ENCODE data around the gene CELSR3. TPM values are rescaled to one million over a fixed set of nuclear protein-coding genes. Genes with fewer than 3 reads are reported as not detected.

The CELSR3 gene
- total and polyA plus RNA-seq, 4 experiments from 2014 or later: 0.04 to 3.5 (median 2.0) TPM

DNA sequence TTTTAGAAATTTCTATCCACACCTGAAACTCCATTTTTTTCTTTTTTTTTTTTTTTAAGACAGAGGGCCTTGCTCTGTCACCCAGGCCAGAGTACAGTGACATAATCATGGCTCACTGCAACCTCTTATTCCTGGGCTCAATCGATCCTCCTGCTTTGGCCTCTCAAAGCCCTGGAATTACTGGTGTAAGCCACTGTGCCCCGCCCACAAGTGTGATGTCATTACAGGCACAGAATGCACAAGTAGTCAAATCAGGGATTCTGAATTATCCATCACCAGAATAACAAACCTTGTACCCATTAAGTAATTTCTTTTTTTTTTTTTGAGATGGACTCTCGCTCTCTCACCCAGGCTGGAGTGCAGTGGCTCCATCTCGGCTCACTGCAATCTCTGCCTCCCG is 55.2 kb downstream of the CELSR3 start:
- Mint-ChIP-seq H3K27me3 (no peaks in the 10 kb centered on the region), H3K27ac (peak overlapping the region in 1 of 7 donors; percentile 18), H3K36me3 (peaks cover 20 to 46% of the 10 kb centered on the region in 2 donors), H3K4me1 (peaks cover 13 to 24% (median 19%) of the 10 kb centered on the region in 4 donors), H3K9me3 (no peaks in the 10 kb centered on the region), H3K4me3 (peak overlapping the region in 1 of 8 donors; percentile 39)
- H3K4me3 ChIP-seq (ENCODE audit: low read length in 2 of 2): no peak overlapping the region
- H3K36me3 ChIP-seq (ENCODE audit: insufficient read depth, low read length): peaks cover 31% of the 10 kb centered on the region
- ChIA-PET CTCF (ENCODE audit: partially characterized antibody) (no interaction called here), POLR2A (ENCODE audit: partially characterized antibody) (interaction anchor here (1.0 kb wide), 1 partner anchor 54 kb away, joined by 3 read pairs; no protein-coding TSS in a partner anchor)
- no peaks in the 10 kb centered on the region for H3K9me3 ChIP-seq (ENCODE audit: control insufficient read depth in 1 of 2, low read length in 2 of 2)
- no peak overlapping the region for H3K27ac ChIP-seq (ENCODE audit: low read depth, low read length)
- no peaks in the 10 kb centered on the region for H3K27me3 ChIP-seq (ENCODE audit: insufficient read depth, low read length)
- H3K4me1 ChIP-seq (ENCODE audit: insufficient read depth, low read length): peaks cover 10% of the 10 kb centered on the region
- no peak for DNase-seq
- intact Hi-C loops (cut with micrococcal nuclease): no loop called here

DNA sequence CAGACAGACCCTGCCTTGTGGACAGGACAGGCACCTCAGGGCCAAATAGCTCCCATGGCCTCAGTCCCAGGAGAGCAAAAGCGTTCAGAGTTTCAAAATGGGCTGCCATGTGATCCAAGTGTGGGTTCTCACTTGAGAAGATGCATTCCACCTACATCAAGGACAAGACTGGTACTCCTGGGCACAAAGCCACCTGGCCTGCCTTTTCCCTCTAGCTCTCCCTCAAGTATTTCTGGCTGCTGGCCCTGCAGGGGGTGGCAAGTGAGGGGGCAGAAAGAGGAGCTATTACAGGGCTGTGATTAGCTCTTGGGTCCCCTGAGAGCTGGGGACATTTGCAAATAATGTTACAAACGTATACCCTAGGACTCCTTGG is 61.1 kb downstream of the CELSR3 start:
- ChIA-PET CTCF (ENCODE audit: partially characterized antibody) (no interaction called here), POLR2A (ENCODE audit: partially characterized antibody) (no interaction called here)
- no peaks in the 10 kb centered on the region for H3K4me1 ChIP-seq (ENCODE audit: insufficient read depth, low read length)
- peaks cover 63% of the 10 kb centered on the region for H3K36me3 ChIP-seq (ENCODE audit: insufficient read depth, low read length)
- DNase-seq: peak in 1 of 5 donors; percentile 16
- peaks cover 28 to 73% of the 10 kb centered on the region in 2 donors for H3K36me3 Mint-ChIP-seq
- H3K4me1 Mint-ChIP-seq: peaks cover 0 to 6% (median 3%) of the 10 kb centered on the region in 4 donors
- no peaks in the 10 kb centered on the region for H3K27me3 ChIP-seq (ENCODE audit: insufficient read depth, low read length)
- intact Hi-C loops (cut with micrococcal nuclease): no loop called here
- no peak overlapping the region for H3K27ac Mint-ChIP-seq
- no peak overlapping the region for H3K4me3 Mint-ChIP-seq
- H3K27me3 Mint-ChIP-seq: no peaks in the 10 kb centered on the region
- H3K4me3 ChIP-seq (ENCODE audit: low read length in 2 of 2): no peak overlapping the region
- H3K9me3 Mint-ChIP-seq: no peaks in the 10 kb centered on the region
- no peak overlapping the region for H3K27ac ChIP-seq (ENCODE audit: low read depth, low read length)
- no peaks in the 10 kb centered on the region for H3K9me3 ChIP-seq (ENCODE audit: control insufficient read depth in 1 of 2, low read length in 2 of 2)

DNA sequence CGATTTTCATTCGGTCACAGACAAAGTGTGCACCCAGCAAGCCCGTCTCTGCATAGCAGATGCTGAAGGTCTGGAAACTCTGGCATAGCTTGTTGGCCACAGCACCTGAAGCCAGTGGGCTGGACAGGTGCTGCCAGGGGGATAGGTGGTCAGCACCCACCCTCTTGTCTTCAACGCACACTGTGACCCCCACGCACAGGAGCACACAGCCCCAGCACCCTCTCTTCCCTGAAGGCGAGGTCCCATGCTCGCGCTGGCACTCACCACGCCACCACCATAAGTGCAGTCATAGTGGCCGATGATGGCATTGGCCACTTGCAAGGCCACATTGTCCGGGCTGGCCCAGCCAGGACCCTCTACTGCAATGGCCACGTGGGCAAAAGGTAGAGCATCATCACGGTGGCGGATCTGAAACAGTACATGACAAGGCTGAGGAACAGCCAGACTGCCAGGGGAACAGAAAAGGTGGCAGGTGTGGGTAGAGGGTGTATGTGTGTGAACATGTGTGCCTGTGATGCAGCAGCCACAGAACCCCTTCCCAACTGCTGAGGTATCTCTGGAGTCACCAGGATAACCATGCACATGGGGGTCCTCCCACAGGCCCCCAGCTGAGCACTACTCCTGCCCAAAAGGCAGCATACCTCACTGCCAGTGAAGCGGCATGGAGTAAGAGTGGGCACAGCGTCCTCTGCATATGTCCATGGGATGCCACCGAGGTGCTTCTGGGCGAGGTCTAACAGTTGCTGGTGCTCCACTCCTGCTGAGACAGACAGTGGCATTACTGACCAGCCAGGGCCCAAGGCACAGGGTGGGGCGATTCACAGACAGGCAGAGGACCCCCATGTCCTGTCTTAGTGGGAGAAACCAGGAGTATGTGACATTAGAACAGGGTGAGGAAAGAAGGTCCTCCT is 61.7 kb downstream of the CELSR3 start:
- H3K9me3 Mint-ChIP-seq: no peaks in the 10 kb centered on the region
- H3K27me3 Mint-ChIP-seq: no peaks in the 10 kb centered on the region
- ChIA-PET POLR2A (ENCODE audit: partially characterized antibody) (no interaction called here), CTCF (ENCODE audit: partially characterized antibody) (no interaction called here)
- no peak overlapping the region for H3K27ac Mint-ChIP-seq
- peaks cover 63% of the 10 kb centered on the region for H3K36me3 ChIP-seq (ENCODE audit: insufficient read depth, low read length)
- H3K9me3 ChIP-seq (ENCODE audit: control insufficient read depth in 1 of 2, low read length in 2 of 2): no peaks in the 10 kb centered on the region
- H3K4me3 ChIP-seq (ENCODE audit: low read length in 2 of 2): no peak overlapping the region
- H3K4me1 ChIP-seq (ENCODE audit: insufficient read depth, low read length): no peaks in the 10 kb centered on the region
- H3K4me3 Mint-ChIP-seq: peak overlapping the region in 1 of 8 donors; percentile 20
- intact Hi-C loops (cut with micrococcal nuclease): no loop called here
- peaks cover 0 to 6% (median 3%) of the 10 kb centered on the region in 4 donors for H3K4me1 Mint-ChIP-seq
- DNase-seq: peak in 1 of 5 donors; percentile 15
- H3K36me3 Mint-ChIP-seq: peaks cover 28 to 70% of the 10 kb centered on the region in 2 donors
- H3K27me3 ChIP-seq (ENCODE audit: insufficient read depth, low read length): no peaks in the 10 kb centered on the region
- no peak overlapping the region for H3K27ac ChIP-seq (ENCODE audit: low read depth, low read length)

DNA sequence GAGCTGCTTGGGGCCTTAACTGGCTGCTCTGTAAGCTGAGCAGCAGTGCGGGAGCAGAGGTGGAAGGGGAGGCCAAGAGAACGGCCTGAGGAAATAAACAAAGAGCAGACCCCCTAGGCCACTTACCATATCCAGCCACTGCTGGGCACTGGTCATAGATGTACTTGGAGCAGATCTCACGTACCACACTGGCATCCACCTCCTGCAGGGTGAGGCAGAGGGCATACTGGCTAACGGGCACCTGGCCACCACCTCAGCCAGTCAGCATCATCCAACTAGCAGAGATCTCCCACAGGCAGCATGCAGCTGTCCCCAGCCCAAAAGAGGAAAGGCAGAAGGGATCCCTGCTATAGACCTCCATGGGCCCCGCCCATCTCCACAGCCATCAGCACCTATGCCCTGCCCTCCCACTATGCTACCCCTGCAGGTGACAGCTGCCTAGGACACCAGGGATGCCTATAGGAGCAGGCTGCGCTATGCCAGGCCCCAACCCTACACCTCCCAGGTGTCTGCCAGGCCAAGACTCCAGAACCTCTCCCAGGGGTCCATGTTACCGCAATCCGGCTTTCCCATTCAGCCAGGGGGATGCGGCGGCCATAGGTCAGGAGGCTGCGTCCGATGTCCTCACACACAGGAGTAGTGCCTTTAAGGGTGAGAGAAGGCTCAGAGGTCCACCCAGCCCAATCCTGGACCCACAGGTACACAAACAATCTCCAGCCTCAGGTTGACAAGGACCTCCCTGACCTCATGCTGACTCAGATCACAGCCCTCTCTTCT is 63.0 kb downstream of the CELSR3 start:
- Mint-ChIP-seq H3K27me3 (no peaks in the 10 kb centered on the region), H3K4me1 (peaks cover 0 to 6% (median 2%) of the 10 kb centered on the region in 4 donors), H3K36me3 (peaks cover 27 to 58% of the 10 kb centered on the region in 2 donors), H3K4me3 (no peak overlapping the region), H3K9me3 (no peaks in the 10 kb centered on the region), H3K27ac (peak overlapping the region in 1 of 7 donors; percentile 56)
- peaks cover 55% of the 10 kb centered on the region for H3K36me3 ChIP-seq (ENCODE audit: insufficient read depth, low read length)
- CTCF ChIA-PET (ENCODE audit: partially characterized antibody): no interaction called here
- H3K4me1 ChIP-seq (ENCODE audit: insufficient read depth, low read length): no peaks in the 10 kb centered on the region
- POLR2A ChIA-PET (ENCODE audit: partially characterized antibody): no interaction called here
- no peaks in the 10 kb centered on the region for H3K9me3 ChIP-seq (ENCODE audit: control insufficient read depth in 1 of 2, low read length in 2 of 2)
- H3K4me3 ChIP-seq (ENCODE audit: low read length in 2 of 2): no peak overlapping the region
- no peak for DNase-seq
- H3K27ac ChIP-seq (ENCODE audit: low read depth, low read length): no peak overlapping the region
- no peaks in the 10 kb centered on the region for H3K27me3 ChIP-seq (ENCODE audit: insufficient read depth, low read length)
- intact Hi-C loops (cut with micrococcal nuclease): no loop called here

DNA sequence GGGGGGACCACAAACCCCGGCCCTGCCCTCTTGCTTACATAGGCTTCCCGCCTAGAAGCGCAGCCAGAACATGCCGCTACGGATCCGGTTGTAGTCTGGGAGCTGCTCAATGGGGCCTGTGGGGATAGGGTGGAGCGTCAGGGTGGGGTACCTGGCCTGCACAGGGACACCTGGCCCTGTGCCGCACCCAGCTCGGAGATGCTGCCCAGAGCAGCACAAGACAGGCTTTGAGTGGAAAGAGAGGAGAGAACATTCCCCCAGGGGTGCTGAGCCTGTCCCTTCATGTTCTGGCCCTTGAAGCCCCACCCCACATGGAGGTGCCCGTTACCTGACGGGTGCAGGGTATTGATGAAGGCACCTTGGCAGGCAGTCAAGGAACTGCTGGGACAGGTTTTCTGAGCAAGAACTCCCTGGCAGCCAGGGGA is 63.6 kb downstream of the CELSR3 start:
- Mint-ChIP-seq H3K27me3 (peaks cover 0 to 2% of the 10 kb centered on the region in 2 donors), H3K36me3 (peaks cover 21 to 52% of the 10 kb centered on the region in 2 donors), H3K4me3 (no peak overlapping the region), H3K9me3 (no peaks in the 10 kb centered on the region), H3K4me1 (peaks cover 0 to 6% (median 4%) of the 10 kb centered on the region in 4 donors), H3K27ac (no peak overlapping the region)
- no peaks in the 10 kb centered on the region for H3K4me1 ChIP-seq (ENCODE audit: insufficient read depth, low read length)
- H3K27me3 ChIP-seq (ENCODE audit: insufficient read depth, low read length): no peaks in the 10 kb centered on the region
- no peak overlapping the region for H3K4me3 ChIP-seq (ENCODE audit: low read length in 2 of 2)
- intact Hi-C loops (cut with micrococcal nuclease): no loop called here
- no peak overlapping the region for H3K27ac ChIP-seq (ENCODE audit: low read depth, low read length)
- DNase-seq: no peak
- H3K9me3 ChIP-seq (ENCODE audit: control insufficient read depth in 1 of 2, low read length in 2 of 2): no peaks in the 10 kb centered on the region
- ChIA-PET CTCF (ENCODE audit: partially characterized antibody) (no interaction called here), POLR2A (ENCODE audit: partially characterized antibody) (no interaction called here)
- H3K36me3 ChIP-seq (ENCODE audit: insufficient read depth, low read length): peaks cover 48% of the 10 kb centered on the region

DNA sequence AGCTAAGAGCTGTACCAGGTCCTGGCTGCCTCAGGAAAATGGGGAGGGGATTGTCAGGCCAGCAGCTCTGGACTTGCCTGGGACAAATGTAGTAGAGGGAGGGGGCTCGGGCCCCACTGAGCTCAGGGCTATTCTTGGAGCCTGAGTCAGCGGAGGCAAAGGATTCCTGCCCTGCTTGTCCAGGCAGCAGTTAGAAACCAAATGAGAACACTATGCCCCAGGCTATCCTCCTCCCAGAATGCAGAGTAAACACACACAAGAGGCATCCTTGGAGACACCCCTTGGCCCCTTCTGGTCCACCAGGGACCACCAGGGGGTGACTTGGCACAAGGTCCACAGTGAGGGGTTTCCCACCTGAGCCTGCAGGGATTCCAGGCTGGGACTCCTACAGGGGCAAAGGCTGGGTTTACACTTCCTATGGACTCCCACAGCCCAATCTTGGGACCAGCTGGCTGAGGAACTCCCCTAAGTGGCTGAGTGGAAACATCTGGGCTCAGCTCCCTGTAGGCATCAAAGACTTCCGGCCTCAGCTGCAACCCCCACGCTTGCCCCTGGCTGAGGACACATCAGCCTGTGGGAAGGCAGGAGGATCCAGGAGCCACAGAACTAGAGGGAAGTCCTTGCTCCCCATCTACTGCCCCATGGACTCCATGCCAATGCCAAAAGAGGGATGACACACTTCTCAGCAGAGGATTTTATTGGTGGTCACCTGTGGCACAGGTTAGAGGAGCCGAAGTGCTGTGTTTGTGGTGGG is 64.2 kb downstream of the CELSR3 start:
- DNase-seq: no peak
- Histone ChIP-seq H3K4me1 (ENCODE audit: insufficient read depth, low read length) (no peaks in the 10 kb centered on the region), H3K36me3 (ENCODE audit: insufficient read depth, low read length) (peaks cover 43% of the 10 kb centered on the region), H3K4me3 (ENCODE audit: low read length in 2 of 2) (no peak overlapping the region), H3K27me3 (ENCODE audit: insufficient read depth, low read length) (no peaks in the 10 kb centered on the region), H3K9me3 (ENCODE audit: control insufficient read depth in 1 of 2, low read length in 2 of 2) (no peaks in the 10 kb centered on the region), H3K27ac (ENCODE audit: low read depth, low read length) (no peak overlapping the region)
- peaks cover 21 to 48% of the 10 kb centered on the region in 2 donors for H3K36me3 Mint-ChIP-seq
- peaks cover 0 to 6% (median 4%) of the 10 kb centered on the region in 4 donors for H3K4me1 Mint-ChIP-seq
- H3K9me3 Mint-ChIP-seq: no peaks in the 10 kb centered on the region
- H3K4me3 Mint-ChIP-seq: no peak overlapping the region
- no peak overlapping the region for H3K27ac Mint-ChIP-seq
- peaks cover 0 to 2% of the 10 kb centered on the region in 2 donors for H3K27me3 Mint-ChIP-seq
- intact Hi-C loops (cut with micrococcal nuclease): no loop called here
- POLR2A ChIA-PET (ENCODE audit: partially characterized antibody): no interaction called here
- CTCF ChIA-PET (ENCODE audit: partially characterized antibody): no interaction called here

DNA sequence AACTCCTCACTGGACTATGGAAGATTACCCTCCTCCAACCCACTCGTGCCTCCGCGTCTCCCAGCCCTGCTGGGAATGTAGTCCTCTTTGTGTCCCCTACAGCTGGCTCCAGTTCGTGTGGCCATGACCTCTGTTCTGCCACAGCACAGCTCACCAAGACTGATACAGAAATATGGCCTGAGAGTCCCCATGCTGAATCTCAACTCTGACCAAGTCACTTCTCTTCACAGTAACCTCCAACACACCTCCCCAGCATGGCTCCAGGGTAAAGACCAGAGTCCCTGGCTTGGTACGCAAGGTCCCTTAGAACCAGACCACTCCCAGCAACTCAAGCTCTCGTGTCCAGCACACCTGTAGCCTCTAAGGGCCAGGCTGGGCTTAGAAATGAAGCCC is 65.3 kb downstream of the CELSR3 start:
- Mint-ChIP-seq H3K4me1 (peaks cover 0 to 6% (median 3%) of the 10 kb centered on the region in 4 donors), H3K9me3 (no peaks in the 10 kb centered on the region), H3K27me3 (peaks cover 4 to 8% of the 10 kb centered on the region in 2 donors), H3K27ac (no peak overlapping the region), H3K36me3 (peaks cover 15 to 38% of the 10 kb centered on the region in 2 donors), H3K4me3 (no peak overlapping the region)
- Histone ChIP-seq H3K9me3 (ENCODE audit: control insufficient read depth in 1 of 2, low read length in 2 of 2) (no peaks in the 10 kb centered on the region), H3K4me1 (ENCODE audit: insufficient read depth, low read length) (no peaks in the 10 kb centered on the region), H3K27me3 (ENCODE audit: insufficient read depth, low read length) (no peaks in the 10 kb centered on the region), H3K27ac (ENCODE audit: low read depth, low read length) (no peak overlapping the region), H3K4me3 (ENCODE audit: low read length in 2 of 2) (no peak overlapping the region), H3K36me3 (ENCODE audit: insufficient read depth, low read length) (peaks cover 32% of the 10 kb centered on the region)
- no peak for DNase-seq
- ChIA-PET CTCF (ENCODE audit: partially characterized antibody) (no interaction called here), POLR2A (ENCODE audit: partially characterized antibody) (no interaction called here)
- intact Hi-C loops (cut with micrococcal nuclease): no loop called here

Measured in CD4-positive, alpha-beta memory T cell (primary cell).